Stimulated activated CD4-positive, alpha-beta T cell treated with anti-CD3 and anti-CD28 coated beads, Interleukin-15, amount 100 ng/mL, for 1 hour (primary cell): ENCODE data around the gene NXPE3.
"Not testable (repeated sequence)": the region's sequence is repeated elsewhere in the genome, so short reads cannot be mapped to it uniquely, and the experiment has no call there.

Experiments used
- DNase-seq, 2 donors: peaks; one replicate each; pipeline ENCODE4 v3.0.0-alpha.2; 2020; ENCODE audit warnings: low read depth in 1 of 2, low spot score in 1 of 2

Gene NXPE3

GRCh38 chr3:101851072-101851770 is 72.2 kb downstream of the NXPE3 start:
- no peak for DNase-seq

DNA sequence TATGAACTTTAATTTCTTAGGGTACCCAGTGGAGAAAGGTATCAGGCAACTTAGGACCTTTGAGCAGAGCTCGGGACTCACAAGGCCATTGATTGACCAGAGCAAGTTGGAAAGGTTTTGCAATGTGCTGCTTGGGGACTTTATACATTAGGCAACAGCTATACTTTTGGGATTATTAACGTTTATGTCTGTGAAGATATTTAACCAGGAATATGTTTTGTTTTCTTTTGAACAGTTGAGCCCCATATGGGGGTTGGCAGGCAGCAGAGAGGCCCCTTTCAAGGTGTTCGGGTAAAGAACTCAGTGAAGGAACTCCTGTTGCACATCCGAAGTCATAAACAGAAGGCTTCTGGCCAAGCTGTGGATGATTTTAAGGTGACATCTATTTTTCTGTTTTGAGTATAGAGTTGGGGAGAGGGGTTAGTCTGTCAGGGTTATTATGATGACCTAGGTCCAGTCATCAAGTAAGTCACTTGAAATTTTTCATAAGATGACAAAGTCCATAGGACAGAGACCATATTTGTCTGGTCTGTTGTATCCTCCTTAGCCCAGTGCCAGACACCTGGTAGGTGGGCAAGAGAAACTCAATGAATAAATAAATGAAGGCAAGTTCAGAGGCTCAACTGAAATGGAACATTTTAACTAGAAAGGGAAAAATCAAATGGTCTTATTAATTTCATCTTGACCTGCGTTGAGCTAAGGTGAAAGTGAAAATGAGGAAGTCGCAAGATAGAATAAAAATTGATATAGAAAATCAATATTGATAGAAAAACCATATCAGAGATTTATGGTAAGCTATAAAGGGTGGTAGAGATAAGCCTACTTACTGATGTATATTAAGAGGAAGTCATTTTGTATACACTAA is 73.1 kb downstream of the NXPE3 start:
- DNase-seq, result no peak

DNA sequence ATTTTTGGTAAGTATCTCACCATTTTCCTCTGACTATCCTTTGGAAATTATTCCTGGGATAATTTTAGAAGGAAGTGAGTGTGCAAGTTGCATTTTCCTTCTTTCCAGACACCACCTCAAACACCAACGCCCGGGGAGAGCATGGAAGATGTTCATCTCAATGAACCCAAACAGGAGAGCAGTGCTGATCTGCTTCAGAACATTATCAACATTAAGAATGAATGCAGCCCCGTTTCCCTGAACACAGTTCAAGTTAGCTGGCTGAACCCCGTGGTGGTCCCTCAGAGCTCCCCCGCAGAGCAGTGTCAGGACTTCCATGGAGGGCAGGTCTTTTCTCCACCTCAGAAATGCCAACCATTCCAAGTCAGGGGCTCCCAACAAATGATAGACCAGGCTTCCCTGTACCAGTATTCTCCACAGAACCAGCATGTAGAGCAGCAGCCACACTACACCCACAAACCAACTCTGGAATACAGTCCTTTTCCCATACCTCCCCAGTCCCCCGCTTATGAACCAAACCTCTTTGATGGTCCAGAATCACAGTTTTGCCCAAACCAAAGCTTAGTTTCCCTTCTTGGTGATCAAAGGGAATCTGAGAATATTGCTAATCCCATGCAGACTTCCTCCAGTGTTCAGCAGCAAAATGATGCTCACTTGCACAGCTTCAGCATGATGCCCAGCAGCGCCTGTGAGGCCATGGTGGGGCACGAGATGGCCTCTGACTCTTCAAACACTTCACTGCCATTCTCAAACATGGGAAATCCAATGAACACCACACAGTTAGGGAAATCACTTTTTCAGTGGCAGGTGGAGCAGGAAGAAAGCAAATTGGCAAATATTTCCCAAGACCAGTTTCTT is 74.2 kb downstream of the NXPE3 start:
- DNase-seq, result no peak

DNA sequence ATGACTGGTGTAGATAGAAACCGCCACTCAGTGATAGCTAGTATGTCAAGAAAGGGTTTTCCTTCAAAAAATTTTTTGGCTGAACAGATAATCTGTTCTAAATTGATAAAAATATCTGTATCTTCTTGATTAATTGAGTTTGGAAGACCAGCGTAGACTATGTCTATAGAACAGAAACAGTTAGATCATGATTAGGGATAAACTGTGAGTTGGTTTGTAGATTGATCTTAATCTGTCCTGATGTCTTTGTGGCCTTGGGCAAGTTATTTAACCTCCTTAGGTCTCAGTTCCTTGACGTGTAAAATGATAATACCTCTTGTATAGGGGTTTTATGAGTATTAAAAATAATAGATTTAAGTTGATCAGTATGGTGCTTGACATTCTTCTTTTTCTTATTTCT is 75.0 kb downstream of the NXPE3 start:
- no peak for DNase-seq

- DNase-seq, result no peak
Measured at GRCh38 chr3:101854608-101855304, 75.7 kb downstream of the NXPE3 start.

DNA sequence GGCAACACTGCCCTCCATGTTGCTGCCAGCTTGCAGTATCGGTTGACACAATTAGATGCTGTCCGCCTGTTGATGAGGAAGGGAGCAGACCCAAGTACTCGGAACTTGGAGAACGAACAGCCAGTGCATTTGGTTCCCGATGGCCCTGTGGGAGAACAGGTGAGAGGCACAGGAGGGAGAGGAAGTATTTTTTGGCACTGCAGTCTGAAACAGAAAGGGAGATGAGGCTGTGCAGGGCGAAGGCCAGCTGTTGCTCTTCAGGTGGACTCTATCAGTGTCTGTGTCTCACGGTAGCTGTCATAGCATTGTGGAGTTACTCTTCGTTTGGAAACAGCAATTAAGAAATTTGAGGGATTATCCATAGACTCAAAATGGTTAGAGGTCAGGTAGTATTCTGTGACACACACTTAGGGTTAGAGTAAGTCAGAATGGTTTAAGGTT is 78.3 kb downstream of the NXPE3 start:
- no peak for DNase-seq

DNA sequence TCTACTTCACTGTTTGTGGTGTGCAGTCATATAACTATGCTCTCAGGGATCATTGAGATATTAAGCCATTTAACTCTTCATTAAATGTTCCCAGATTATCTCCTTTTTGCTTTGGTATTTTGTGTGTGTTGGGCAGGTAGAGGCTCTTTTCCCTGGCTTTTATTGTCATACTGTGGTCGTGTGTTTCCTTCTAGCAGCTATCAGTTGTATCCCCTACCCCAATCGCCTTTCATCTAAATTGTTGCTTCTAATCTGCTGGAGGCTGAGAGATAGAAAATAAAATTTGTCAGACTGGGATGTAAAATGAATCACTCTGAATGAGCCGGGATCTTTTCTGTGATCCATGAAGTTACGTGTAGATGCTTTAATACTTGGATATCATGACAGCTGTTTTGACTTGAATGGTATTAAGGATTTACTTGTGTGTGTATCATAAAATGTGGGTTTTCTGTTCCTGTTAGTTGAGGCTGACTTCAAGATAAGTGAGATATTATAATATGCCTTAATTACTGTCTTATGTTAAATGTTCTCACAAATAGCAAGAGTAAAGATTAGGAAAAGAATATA is 79.5 kb downstream of the NXPE3 start:
- no peak for DNase-seq

- no peak for DNase-seq
Measured at GRCh38 chr3:101859882-101860448, 81.0 kb downstream of the NXPE3 start.

GRCh38 chr3:101861212-101861788 is 82.3 kb downstream of the NXPE3 start:
- DNase-seq, result no peak

GRCh38 chr3:101861789-101862415 is 82.9 kb downstream of the NXPE3 start:
- DNase-seq, result no peak

- no peak for DNase-seq
Measured at GRCh38 chr3:101862416-101863165, 83.6 kb downstream of the NXPE3 start.

- DNase-seq, result not testable (repeated sequence)
Measured at GRCh38 chr3:101864926-101865325, 85.9 kb downstream of the NXPE3 start.

DNA sequence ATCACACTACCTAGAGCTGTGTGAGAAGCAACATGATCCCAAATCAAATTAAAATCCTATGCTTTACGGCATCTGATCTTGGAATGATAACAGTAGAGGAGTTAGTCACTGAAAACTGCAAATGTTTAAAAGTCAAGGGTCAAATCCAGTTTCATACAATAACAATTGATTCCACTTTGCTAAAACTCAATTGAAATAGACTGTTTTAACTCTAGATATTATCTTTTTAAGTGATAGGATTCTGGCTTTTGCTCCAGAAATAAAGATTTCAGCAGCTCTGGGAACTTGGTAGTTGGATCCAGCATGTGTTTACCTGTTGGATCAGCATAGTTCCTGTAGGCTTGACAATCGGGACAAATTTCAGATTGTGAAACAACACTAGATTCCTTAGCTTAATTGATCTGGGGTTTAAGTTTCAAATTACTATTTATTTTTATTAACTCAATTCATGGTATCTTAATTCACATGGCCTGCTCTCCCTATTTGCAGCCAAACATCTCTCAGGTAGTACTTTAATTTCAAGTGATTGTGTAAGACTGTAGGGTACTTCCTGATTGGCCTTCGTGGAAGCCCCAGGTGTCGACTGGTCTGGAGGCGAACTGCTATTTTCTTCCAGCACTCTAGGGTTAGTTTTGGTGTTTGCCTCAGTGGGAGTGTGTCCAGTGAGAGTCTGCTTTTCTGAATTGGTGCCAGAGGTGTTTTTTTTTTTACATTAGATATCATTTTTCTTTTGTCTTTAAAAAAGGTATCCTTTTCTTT is 86.9 kb downstream of the NXPE3 start:
- DNase-seq, result no peak

DNA sequence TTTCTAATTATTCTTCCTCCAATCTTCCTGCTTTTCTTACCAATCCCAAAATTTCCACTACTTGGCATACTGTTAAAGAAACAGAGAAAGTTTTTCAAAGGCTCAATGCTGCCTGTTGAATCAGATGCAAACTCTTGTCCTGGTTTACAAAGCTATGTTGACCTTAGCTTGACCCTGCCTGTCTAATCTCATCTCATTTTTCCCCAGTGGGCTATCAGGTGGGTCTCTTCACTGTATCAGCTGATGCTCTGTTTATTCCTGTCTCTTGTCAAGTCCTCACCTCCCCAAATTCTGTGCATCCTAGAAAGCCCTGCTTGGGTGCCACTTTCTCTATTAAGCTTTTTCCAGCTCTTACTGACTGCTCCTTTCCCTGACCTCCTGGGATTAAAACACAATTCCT is 88.5 kb downstream of the NXPE3 start:
- DNase-seq, result no peak

DNA sequence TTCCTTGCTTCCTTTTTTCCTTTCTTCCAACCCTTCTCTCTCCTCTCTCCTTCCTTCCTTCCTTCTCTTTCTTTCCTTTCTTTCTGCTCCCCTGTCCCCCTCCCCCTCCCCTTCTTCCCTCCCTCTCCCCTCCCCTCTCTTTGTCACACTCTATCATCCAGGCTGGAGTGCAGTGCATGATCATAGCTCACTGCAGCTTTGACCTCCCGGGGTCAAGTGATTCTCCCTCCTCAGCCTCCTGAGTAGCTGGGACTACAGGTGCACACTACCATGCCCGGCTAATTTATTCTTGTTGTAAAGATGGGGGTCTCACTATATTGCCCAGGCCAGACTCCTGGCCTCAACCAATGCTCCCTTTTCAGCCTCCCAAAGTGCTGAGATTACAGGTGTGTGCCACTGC is 89.0 kb downstream of the NXPE3 start:
- DNase-seq, result no peak

DNA sequence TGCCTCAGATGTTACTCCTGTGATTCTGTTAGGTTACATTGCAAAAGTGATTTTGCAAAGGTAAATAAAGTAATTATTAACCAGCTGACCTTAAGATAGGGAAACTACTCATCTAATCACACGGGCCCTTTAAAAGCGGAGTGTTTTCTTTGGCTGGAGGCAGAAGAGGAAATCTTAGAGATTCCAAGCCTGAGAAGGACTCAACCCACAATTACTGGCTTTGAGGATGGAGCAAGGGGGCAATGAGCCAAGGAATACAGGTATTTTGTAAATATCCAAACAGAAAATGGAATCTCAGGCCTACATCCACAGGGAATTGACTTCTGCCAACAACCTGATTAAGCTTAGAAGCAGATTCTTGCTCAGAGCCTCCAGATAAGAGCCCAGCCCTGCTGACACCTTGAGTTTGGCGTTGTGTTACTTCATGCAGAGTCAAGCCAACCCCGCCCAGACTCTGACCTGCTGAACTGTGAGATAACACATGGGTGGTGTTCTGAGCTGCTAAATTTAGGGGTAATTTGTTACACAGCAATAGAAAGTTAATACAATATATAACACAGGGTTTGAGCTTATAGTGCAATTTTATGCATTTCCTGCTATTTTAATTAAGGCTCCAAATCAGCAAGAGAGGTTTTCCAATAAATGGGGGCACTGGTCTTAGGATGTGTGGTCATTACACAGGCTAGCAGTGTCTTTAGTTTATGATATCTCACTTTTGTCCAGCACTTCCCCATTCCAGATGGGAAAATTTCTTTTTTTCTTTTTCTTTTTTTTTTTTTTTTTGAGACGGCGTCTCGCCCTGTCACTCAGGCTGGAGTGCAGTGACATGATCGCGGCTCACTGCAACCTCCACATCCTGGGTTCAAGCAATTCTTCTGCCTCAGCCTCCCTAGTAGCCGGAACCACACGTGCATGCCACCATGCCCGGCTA is 89.8 kb downstream of the NXPE3 start:
- DNase-seq, result no peak

- no peak for DNase-seq
Measured at GRCh38 chr3:101870138-101870537, 91.1 kb downstream of the NXPE3 start.
